T-cell (primary cell): Measurements from ENCODE around the gene PUSL1. TPM values are rescaled to one million over a fixed set of nuclear protein-coding genes. Genes with fewer than 3 reads are reported as not detected.

ENCODE experiments used
- ATAC-seq, 4 experiments: fragments of 200-7000 bp in 3 of 4; fragments of 150-1000 bp in 1 of 4; cut with Tn5 transposase; replicated peaks in 1 of 4; 1 replicate in 3 of 4; 2 replicates in 1 of 4; pipeline ENCODE4 v1.10.0; 2021; ENCODE audit warnings: moderate library complexity in 3 of 4, mild to moderate bottlenecking in 2 of 4, moderate number of reproducible peaks in 1 of 4
- CTCF ChIA-PET, 2 donors: fragments of 300-600 bp; sonication (Branson Sonifier 250); formaldehyde crosslinking; loops; one replicate each; lab custom pipeline; 2022; ENCODE audit warnings: antibody characterized with exemption in 2 of 2; lab: Charles Lee
- POLR2A ChIA-PET, 2 donors: fragments of 300-600 bp; sonication (Branson Sonifier 250); formaldehyde crosslinking; loops; one replicate each; lab custom pipeline; 2022; ENCODE audit warnings: antibody characterized with exemption in 2 of 2; lab: Charles Lee
- DNase-seq, 35 experiments: peaks; one replicate each; pipeline versions ENCODE4 v3.0.0 to v3.0.0-alpha.2; 2013 to 2023
- H3K27ac ChIP-seq: one replicate; pipeline ENCODE4 v1.5.1; 2013; ENCODE audit warnings: low read length
- H3K27me3 ChIP-seq, 2 experiments: replicated peaks in 1 of 2; 1 replicate in 1 of 2; 2 replicates in 1 of 2; pipeline versions ENCODE4 v1.6.1 to v1.7.0; 2013; ENCODE audit warnings: low read length in 1 of 2, mixed read lengths in 1 of 2; ENCODE audit not compliant: control insufficient read depth in 2 of 2, insufficient read depth in 2 of 2; ENCODE audit errors: extremely low read depth in 1 of 2
- H3K36me3 ChIP-seq, 2 donors: 1 replicate in 1 of 2; 2 replicates in 1 of 2; pipeline versions ENCODE4 v1.6.1 to v1.7.0; 2013; ENCODE audit warnings: low read length in 1 of 2; ENCODE audit not compliant: control insufficient read depth in 2 of 2, insufficient read depth in 1 of 2; ENCODE audit errors: extremely low read depth in 1 of 2
- H3K4me1 ChIP-seq, 2 experiments: 1 replicate in 1 of 2; 2 replicates in 1 of 2; pipeline versions ENCODE4 v1.6.1 to v1.7.0; 2013; ENCODE audit warnings: low read length in 2 of 2, mixed read lengths in 1 of 2; ENCODE audit not compliant: insufficient read depth in 2 of 2, control insufficient read depth in 1 of 2; ENCODE audit errors: extremely low read depth in 1 of 2
- H3K4me3 ChIP-seq, 2 donors: 1 replicate in 1 of 2; 2 replicates in 1 of 2; pipeline versions ENCODE4 v1.5.1 to v1.7.0; 2013; ENCODE audit warnings: mild to moderate bottlenecking in 2 of 2, low read length in 1 of 2, moderate library complexity in 1 of 2; ENCODE audit not compliant: control insufficient read depth in 1 of 2; ENCODE audit errors: extremely low read depth in 1 of 2
- H3K9me3 ChIP-seq: 2 replicates; pipeline ENCODE4 v1.7.0; 2013
- H3K27ac Mint-ChIP-seq, 2 donors: one replicate each; pipeline ENCODE4 v1.8.0; 2020 to 2021; ENCODE audit warnings: mild to moderate bottlenecking in 2 of 2, mixed read lengths in 2 of 2
- H3K27me3 Mint-ChIP-seq, 2 donors: one replicate each; pipeline ENCODE4 v1.8.0; 2021 to 2022; ENCODE audit warnings: mixed read lengths in 2 of 2
- H3K36me3 Mint-ChIP-seq: one replicate; pipeline ENCODE4 v1.8.0; 2021; ENCODE audit warnings: mixed read lengths
- H3K4me1 Mint-ChIP-seq, 3 donors: one replicate each; pipeline ENCODE4 v1.8.0; 2020 to 2022; ENCODE audit warnings: mixed read lengths in 3 of 3, mild to moderate bottlenecking in 1 of 3
- H3K4me3 Mint-ChIP-seq, 3 donors: one replicate each; pipeline ENCODE4 v1.8.0; 2020 to 2022; ENCODE audit warnings: mild to moderate bottlenecking in 3 of 3, mixed read lengths in 3 of 3, moderate library complexity in 3 of 3
- H3K9me3 Mint-ChIP-seq, 3 donors: one replicate each; pipeline ENCODE4 v1.8.0; 2020 to 2022; ENCODE audit warnings: mixed read lengths in 3 of 3
- WGBS: methylation state at CpG from one replicate; pipeline ENCODE4 v1.1.5; 2013; ENCODE audit warnings: missing lambda C conversion rate; ENCODE audit not compliant: insufficient coverage; 5-methylcytosine and 5-hydroxymethylcytosine counted together
- total RNA-seq, 35 experiments: library from RNA in 6 of 35; stranded (reverse) in 6 of 35; fragments of 120-200 nt in 1 of 35; gene quantifications; one replicate each; pipeline versions ENCODE4 v1.2.1 to v1.2.4 and lab custom pipeline; 2013 to 2026

PUSL1 gene
- total RNA-seq, 5 donors from 2014 or later (not counting 1 experiment from before 2014, with no cell fraction given) = 16.7 to 26.4 (median 22.6) TPM

DNA sequence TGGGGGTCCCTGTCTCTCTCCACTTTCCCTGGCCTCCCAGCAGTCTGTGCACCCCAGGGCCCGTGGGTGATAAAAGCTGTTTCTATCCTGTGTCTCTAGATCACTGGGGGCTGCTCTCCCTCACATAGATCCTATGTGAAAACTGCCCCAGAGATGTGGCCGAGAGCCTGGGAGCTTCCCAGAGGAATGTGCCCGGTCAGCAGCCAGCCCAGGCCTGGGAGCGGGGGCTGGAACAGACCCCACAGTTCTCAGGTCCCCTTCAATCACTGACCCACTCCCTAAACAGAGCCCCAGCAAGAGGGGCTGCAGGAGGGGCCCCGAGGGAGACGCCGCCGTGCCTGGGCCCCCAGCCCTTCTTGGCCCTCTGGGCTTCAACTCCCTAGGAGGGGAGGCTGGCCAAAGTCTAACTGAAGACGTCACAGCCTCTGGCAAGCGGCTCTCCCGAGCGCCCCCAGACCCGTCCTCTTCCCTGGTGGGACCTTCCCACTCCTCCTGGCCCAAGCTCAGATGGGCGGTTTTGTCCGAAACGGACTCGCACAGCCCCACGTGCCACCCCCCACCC is 49.6 kb downstream of the PUSL1 start:
- Mint-ChIP-seq H3K4me1 (peaks cover 8 to 26% (median 16%) of the 10 kb centered on the region in 3 donors), H3K9me3 (no peaks in the 10 kb centered on the region)

DNA sequence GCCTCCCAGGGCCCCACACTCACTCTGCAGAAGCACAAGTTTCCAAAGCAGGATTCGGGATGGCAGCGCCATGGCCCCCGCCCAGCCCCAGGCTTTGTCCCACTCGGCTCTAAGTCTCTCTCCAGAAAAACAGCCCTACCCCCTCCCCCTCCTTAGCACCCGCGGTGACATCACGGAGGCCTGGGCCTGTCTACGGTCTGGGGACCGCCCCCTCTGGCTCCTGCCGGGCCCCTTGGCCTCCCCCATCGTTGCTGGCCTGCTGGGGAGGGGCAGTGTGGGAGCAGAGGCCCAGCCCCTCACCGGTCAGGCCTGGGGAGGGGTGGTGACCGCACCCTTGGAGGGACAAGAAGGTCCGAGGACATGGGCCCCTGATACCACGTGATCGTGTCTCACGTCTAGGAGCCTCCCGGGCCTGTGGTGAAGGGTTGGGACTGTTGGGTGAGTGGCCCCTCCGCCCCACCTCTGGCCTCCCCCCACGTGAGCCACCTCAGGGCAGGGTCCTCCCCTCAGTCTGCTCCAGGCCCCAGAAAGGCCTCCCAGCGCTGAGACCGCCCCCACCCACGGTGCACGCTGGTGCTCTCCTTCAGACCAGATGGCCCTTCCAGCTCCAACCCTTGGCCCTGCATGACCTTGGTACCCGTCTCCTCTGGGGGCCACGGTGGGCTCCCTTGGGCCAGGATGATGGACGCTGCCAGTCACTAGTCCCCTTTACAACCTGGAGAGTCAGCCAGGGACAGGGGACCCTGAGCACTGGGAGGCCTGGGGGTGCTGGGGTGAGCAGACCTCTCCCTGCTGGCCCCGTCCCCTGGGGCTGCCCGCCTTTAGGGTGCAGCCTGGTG is 50.3 kb downstream of the PUSL1 start, which contains the start of gene MXRA8:
MXRA8 (minus strand) TSS at position 123 of the 839 bp plus-strand sequence; CDS start at position 72, 51 bp downstream.
- CTCF ChIA-PET = no interaction called here
- WGBS = 34% methylated on average over 20 of the region's 29 CpGs
- peak in 1 of 4 experiments; percentile 30 for ATAC-seq
- Mint-ChIP-seq H3K27me3 (peaks cover 0 to 21% of the 10 kb centered on the region in 2 donors), H3K36me3 (no peaks in the 10 kb centered on the region), H3K4me1 (peaks cover 7 to 22% (median 16%) of the 10 kb centered on the region in 3 donors), H3K27ac (peak within 1 kb of the TSS; percentile 39 to 69), H3K4me3 (peak within 1 kb of the TSS in 1 of 3 donors; percentile 73), H3K9me3 (no peaks in the 10 kb centered on the region)
- no peak for DNase-seq
- Histone ChIP-seq H3K4me3 (peak within 1 kb of the TSS in 1 of 2 donors; percentile 26), H3K27ac (no peak within 1 kb of the TSS), H3K4me1 (peaks cover 11 to 44% of the 10 kb centered on the region in 2 experiments), H3K27me3 (peaks cover 0 to 66% of the 10 kb centered on the region in 2 experiments), H3K9me3 (no peaks in the 10 kb centered on the region), H3K36me3 (no peaks in the 10 kb centered on the region)
- POLR2A ChIA-PET = no interaction called here

More for the DNA sequence above, 49.6 kb downstream of the PUSL1 start:
- Histone ChIP-seq H3K27ac (no peak overlapping the region), H3K36me3 (no peaks in the 10 kb centered on the region), H3K4me1 (peaks cover 11 to 51% of the 10 kb centered on the region in 2 experiments), H3K27me3 (peaks cover 0 to 73% of the 10 kb centered on the region in 2 experiments), H3K4me3 (no peak overlapping the region), H3K9me3 (no peaks in the 10 kb centered on the region)
- WGBS = 39% methylated on average over 14 of the region's 18 CpGs
- H3K4me3 Mint-ChIP-seq = peak overlapping the region in 1 of 3 donors; percentile 73
- CTCF ChIA-PET = no interaction called here
- H3K27ac Mint-ChIP-seq = peak overlapping the region in 1 of 2 donors; percentile 4
- peaks cover 0 to 25% of the 10 kb centered on the region in 2 donors for H3K27me3 Mint-ChIP-seq
- H3K36me3 Mint-ChIP-seq = no peaks in the 10 kb centered on the region
- ATAC-seq = no peak
- no peak for DNase-seq
- POLR2A ChIA-PET = no interaction called here

- Mint-ChIP-seq H3K9me3 (no peaks in the 10 kb centered on the region), H3K4me3 (peak overlapping the region in 1 of 3 donors; percentile 73), H3K27ac (peak overlapping the region; percentile 39 to 69), H3K36me3 (no peaks in the 10 kb centered on the region), H3K4me1 (peaks cover 7 to 16% (median 12%) of the 10 kb centered on the region in 3 donors), H3K27me3 (peaks cover 0 to 16% of the 10 kb centered on the region in 2 donors)
- POLR2A ChIA-PET = no interaction called here
- Histone ChIP-seq H3K36me3 (no peaks in the 10 kb centered on the region), H3K9me3 (no peaks in the 10 kb centered on the region), H3K4me3 (no peak overlapping the region), H3K4me1 (peaks cover 9 to 37% of the 10 kb centered on the region in 2 experiments), H3K27ac (no peak overlapping the region), H3K27me3 (peaks cover 0 to 62% of the 10 kb centered on the region in 2 experiments)
- ATAC-seq = peak; percentile 39 to 75 (median 64)
- CTCF ChIA-PET = interaction anchor here in 1 of 2 donors (0.6 kb wide), 1 partner anchor 12 kb away, joined by 7 read pairs; no protein-coding TSS in a partner anchor
- 40% methylated on average over 5 of the region's 6 CpGs for WGBS
- peak in 5 of 35 experiments; percentile 29 to 56 (median 43) for DNase-seq
These were observed 50.9 kb downstream of the PUSL1 start for GRCh38 chr1:1359308-1359663.

DNA sequence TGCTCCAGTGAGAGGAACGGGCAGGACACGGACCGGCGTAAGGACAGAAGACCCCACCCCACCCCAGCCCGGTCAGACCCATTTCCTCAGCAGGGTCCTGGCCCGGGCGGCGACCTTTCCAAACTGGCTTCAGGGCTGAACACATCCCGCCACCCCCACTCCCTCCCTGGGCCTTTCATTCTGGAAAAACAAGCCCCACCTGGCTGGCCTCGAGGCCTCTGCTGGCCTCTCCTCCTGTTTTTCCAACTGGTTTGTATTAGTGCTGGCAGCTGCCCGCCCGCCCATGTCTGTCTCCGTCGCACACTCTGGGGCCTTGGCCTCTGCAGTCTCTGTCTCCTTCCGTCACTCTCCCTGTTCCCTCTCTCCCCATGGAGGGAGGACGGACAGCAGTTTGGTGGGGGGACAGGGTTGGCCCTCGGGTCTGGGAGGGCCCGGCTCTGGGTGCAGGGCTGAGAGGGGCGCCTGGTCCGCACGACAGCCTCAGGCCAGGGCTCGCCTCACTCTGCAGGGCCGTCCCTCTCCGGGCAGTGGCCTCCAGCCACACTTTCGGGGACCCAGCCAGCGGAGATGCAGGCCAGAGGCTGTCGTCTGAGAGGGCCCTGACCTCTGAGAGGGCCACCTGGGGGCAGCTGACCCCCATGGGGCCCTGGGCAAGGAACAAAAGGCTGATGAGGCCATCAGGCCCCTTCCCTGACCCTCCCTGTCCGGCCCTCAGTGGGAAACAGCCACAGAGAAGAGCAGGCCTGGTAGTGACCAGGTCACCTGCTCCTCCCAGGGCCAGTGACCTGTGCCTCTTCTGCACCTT is 51.5 kb downstream of the PUSL1 start:
- Histone ChIP-seq H3K9me3 (no peaks in the 10 kb centered on the region), H3K36me3 (no peaks in the 10 kb centered on the region), H3K4me1 (peaks cover 7 to 32% of the 10 kb centered on the region in 2 experiments), H3K4me3 (no peak overlapping the region), H3K27me3 (peaks cover 0 to 59% of the 10 kb centered on the region in 2 experiments), H3K27ac (no peak overlapping the region)
- CTCF ChIA-PET = interaction anchor here in 1 of 2 donors (0.6 kb wide), 1 partner anchor 12 kb away, joined by 7 read pairs; no protein-coding TSS in a partner anchor
- H3K9me3 Mint-ChIP-seq = no peaks in the 10 kb centered on the region
- DNase-seq (no peak), ATAC-seq (peak in 1 of 4 experiments; percentile 4)
- POLR2A ChIA-PET = no interaction called here
- H3K27ac Mint-ChIP-seq = peak overlapping the region in 1 of 2 donors; percentile 69
- 83% methylated on average over 19 of the region's 28 CpGs for WGBS
- H3K4me1 Mint-ChIP-seq = peaks cover 7 to 14% (median 12%) of the 10 kb centered on the region in 3 donors
- peaks cover 0 to 15% of the 10 kb centered on the region in 2 donors for H3K27me3 Mint-ChIP-seq
- no peaks in the 10 kb centered on the region for H3K36me3 Mint-ChIP-seq
- H3K4me3 Mint-ChIP-seq = peak overlapping the region in 1 of 3 donors; percentile 73

- ATAC-seq (no peak), DNase-seq (no peak)
- Mint-ChIP-seq H3K27me3 (peaks cover 0 to 15% of the 10 kb centered on the region in 2 donors), H3K27ac (peak overlapping the region in 1 of 2 donors; percentile 31), H3K36me3 (no peaks in the 10 kb centered on the region), H3K9me3 (no peaks in the 10 kb centered on the region), H3K4me1 (peaks cover 7 to 14% (median 12%) of the 10 kb centered on the region in 3 donors), H3K4me3 (no peak overlapping the region)
- peaks cover 7 to 30% of the 10 kb centered on the region in 2 experiments for H3K4me1 ChIP-seq
- no peaks in the 10 kb centered on the region for H3K9me3 ChIP-seq
- ChIA-PET POLR2A (no interaction called here), CTCF (no interaction called here)
- 87% methylated on average over 18 of the region's 20 CpGs for WGBS
- no peak overlapping the region for H3K4me3 ChIP-seq
- peaks cover 0 to 59% of the 10 kb centered on the region in 2 experiments for H3K27me3 ChIP-seq
- no peak overlapping the region for H3K27ac ChIP-seq
- H3K36me3 ChIP-seq = no peaks in the 10 kb centered on the region
These were observed 52.2 kb downstream of the PUSL1 start for GRCh38 chr1:1360506-1361169.
